H1 (cell line): ENCODE results near the gene RBM17. TPM values are rescaled to one million over a fixed set of nuclear protein-coding genes. Genes with fewer than 3 reads are reported as not detected.
A peak's percentile ranks its signal among the peaks of the same experiment; 100 is the strongest.

ENCODE experiments used
- BRCA1 ChIP-seq: IDR thresholded peaks from 2 replicates; pipeline ENCODE4 v1.6.1; 2012; ENCODE audit warnings: low read depth, low read length, improper control_type of control experiment
- CHD1 ChIP-seq: IDR thresholded peaks from 2 replicates; pipeline ENCODE4 v1.6.1; 2012; ENCODE audit warnings: low read depth, low read length, improper control_type of control experiment
- CTBP2 ChIP-seq: IDR thresholded peaks from 2 replicates; pipeline ENCODE4 v1.7.0; 2011; ENCODE audit warnings: borderline replicate concordance, mild to moderate bottlenecking, moderate library complexity, mixed read lengths, low read length; ENCODE audit not compliant: insufficient read depth, insufficient read length
- E2F6 ChIP-seq: IDR thresholded peaks from 2 replicates; pipeline ENCODE4 v1.6.1; 2012; ENCODE audit warnings: inconsistent platforms
- EGR1 ChIP-seq: IDR thresholded peaks from 2 replicates; pipeline ENCODE4 v1.6.1; 2011; ENCODE audit warnings: low read depth, low read length, borderline replicate concordance
- FOSL1 ChIP-seq: IDR thresholded peaks from 2 replicates; pipeline ENCODE4 v1.6.1; 2011; ENCODE audit warnings: mild to moderate bottlenecking, low read depth, low read length, moderate library complexity; ENCODE audit not compliant: insufficient read depth
- GTF2F1 ChIP-seq: IDR thresholded peaks from 2 replicates; pipeline ENCODE4 v1.6.1; 2012; ENCODE audit warnings: low read depth, low read length, improper control_type of control experiment, borderline replicate concordance
- HDAC2 ChIP-seq, 2 experiments: fragments of 300-600 bp in 1 of 2; sonication (generic) in 1 of 2; IDR thresholded peaks; 2 replicates each; pipeline ENCODE4 v1.6.1; 2011 to 2012; ENCODE audit warnings: low read depth in 2 of 2, low read length in 2 of 2, mild to moderate bottlenecking in 2 of 2, moderate library complexity in 2 of 2, borderline replicate concordance in 1 of 2, inconsistent platforms in 1 of 2
- HDAC6 ChIP-seq: IDR thresholded peaks from one replicate; pipeline ENCODE4 v1.7.1; 2012; ENCODE audit warnings: low read depth, mild to moderate bottlenecking, inconsistent platforms, low read length, moderate library complexity
- JUN ChIP-seq: IDR thresholded peaks from 2 replicates; pipeline ENCODE4 v1.6.1; 2011; ENCODE audit warnings: low read depth, mild to moderate bottlenecking, improper control_type of control experiment, low read length
- JUND ChIP-seq: IDR thresholded peaks from 2 replicates; pipeline ENCODE4 v1.6.1; 2011; ENCODE audit warnings: mild to moderate bottlenecking, improper control_type of control experiment, low read length
- MAX ChIP-seq: IDR thresholded peaks from 2 replicates; pipeline ENCODE4 v1.6.1; 2012; ENCODE audit warnings: inconsistent platforms
- PHF8 ChIP-seq: fragments of 200-600 bp; sonication (generic); conservative IDR thresholded peaks from 2 replicates; pipeline ENCODE4 v1.7.1; 2012; ENCODE audit warnings: low read depth, mild to moderate bottlenecking, inconsistent platforms, low read length, moderate library complexity
- RBBP5 ChIP-seq: IDR thresholded peaks from 2 replicates; pipeline ENCODE4 v1.7.1; 2012; ENCODE audit warnings: low read depth, mild to moderate bottlenecking, inconsistent platforms, low read length, moderate library complexity, borderline replicate concordance
- RXRA ChIP-seq: IDR thresholded peaks from 2 replicates; pipeline ENCODE4 v1.6.1; 2011; ENCODE audit warnings: low read depth, mild to moderate bottlenecking, low read length, moderate library complexity; ENCODE audit not compliant: insufficient read depth
- SAP30 ChIP-seq: fragments of 300-600 bp; sonication (generic); IDR thresholded peaks from 2 replicates; pipeline ENCODE4 v1.7.1; 2012; ENCODE audit warnings: low read length, moderate library complexity, mild to moderate bottlenecking, inconsistent platforms; ENCODE audit not compliant: insufficient read depth, insufficient replicate concordance
- SIRT6 ChIP-seq: IDR thresholded peaks from one replicate; pipeline ENCODE4 v1.7.1; 2012; ENCODE audit warnings: low read length, inconsistent platforms
- SIX5 ChIP-seq: IDR thresholded peaks from 2 replicates; pipeline ENCODE4 v1.6.1; 2011; ENCODE audit warnings: mild to moderate bottlenecking, low read depth, low read length
- TAF1 ChIP-seq: IDR thresholded peaks from 2 replicates; pipeline ENCODE4 v1.6.1; 2011; ENCODE audit warnings: mild to moderate bottlenecking, low read depth, low read length
- TAF7 ChIP-seq: optimal IDR thresholded peaks from 2 replicates; pipeline ENCODE3; 2011; ENCODE audit warnings: low read depth, mild to moderate bottlenecking, inconsistent platforms, low read length, moderate library complexity, borderline replicate concordance
- TCF12 ChIP-seq: IDR thresholded peaks from 2 replicates; pipeline ENCODE4 v1.6.1; 2011; ENCODE audit warnings: low read depth, mild to moderate bottlenecking, low read length
- TEAD4 ChIP-seq: IDR thresholded peaks from 2 replicates; pipeline ENCODE4 v1.6.1; 2012; ENCODE audit warnings: low read depth, low read length, inconsistent platforms, mixed read lengths
- polyA plus RNA-seq, 7 experiments: library from polyadenylated mRNA; depleted of rRNA in 3 of 7; stranded (reverse) in 5 of 7; unstranded in 2 of 7; fragments of >200 nt in 5 of 7; fragments of 200-250 nt in 2 of 7; gene quantifications; 1 replicate in 5 of 7; 2 replicates in 1 of 7; 4 replicates in 1 of 7; pipeline versions ENCODE4 v1.2.1 to v1.2.3, GENCODE V29; 2011 to 2013; ENCODE audit warnings: missing spikeins in 2 of 7, mixed read lengths in 2 of 7
- total RNA-seq: library from RNA; stranded (reverse); fragmentation: NEBNext Ultra II Directional; extraction: Animal tissue kit (Norgen Biotek cat#: 25700); gene quantifications from 2 replicates; pipeline ENCODE4 v1.2.1, GENCODE V29; 2021

RBM17 gene
- total and polyA plus RNA-seq, 2 of the 8 experiments (the other 6 are each of a cell fraction or from before 2014, with no cell fraction given), result 15.7 to 128 TPM

- no peak for TF ChIP-seq SAP30
- no peak for TF ChIP-seq HDAC6
- TF ChIP-seq TCF12, result peak; percentile 92
- no peak for TF ChIP-seq PHF8
- no peak for TF ChIP-seq SIX5
- 0 out of 2 replicates have a peak, but pooled peaks have one; percentile 18 for TF ChIP-seq TAF1
- TF ChIP-seq RBBP5, result 0 out of 2 replicates have a peak, but pooled peaks have one; percentile 42
- TF ChIP-seq HDAC2 (IDR thresholded peaks at IDR 0.05; ENCODE audit: borderline replicate concordance in 1 of 2, low read depth in 2 of 2, low read length in 2 of 2), result no peak
- TF ChIP-seq TEAD4, result 0 out of 2 replicates have a peak, but pooled peaks have one; percentile 23
- peak; percentile 69 for TF ChIP-seq MAX
- TF ChIP-seq E2F6, result no peak
- TF ChIP-seq FOSL1, result no peak
- TF ChIP-seq RXRA, result no peak
- no peak for TF ChIP-seq SIRT6
- TF ChIP-seq CHD1, result no peak
- no peak for TF ChIP-seq TAF7
- TF ChIP-seq CTBP2, result peak; percentile 43
- no peak for TF ChIP-seq GTF2F1
- TF ChIP-seq EGR1, result no peak
- no peak for TF ChIP-seq JUN
- no peak for TF ChIP-seq BRCA1
- no peak for TF ChIP-seq JUND
These were observed 2.2 kb upstream of the RBM17 start (continued) for GRCh38 chr10:6086375-6087233.
